Astrocyte of the spinal cord (primary cell): ENCODE data around the gene RASIP1.
A peak's percentile ranks its signal among the peaks of the same experiment; 100 is the strongest.
"Not testable (repeated sequence)": the region's sequence is repeated elsewhere in the genome, so short reads cannot be mapped to it uniquely, and the experiment has no call there.

Experiments used
- DNase-seq: peaks from one replicate; pipeline ENCODE4 v3.0.0; 2011; ENCODE audit warnings: low read depth, low spot score
- H3K4me3 ChIP-seq: 2 replicates; pipeline ENCODE4 v1.5.1; 2011; ENCODE audit warnings: low read depth, mild to moderate bottlenecking, low read length, moderate library complexity
- in situ Hi-C: cut with HindIII; loops from 2 replicates; pipeline ENCODE4 v1.10.0; 2017; ENCODE audit warnings: low sequenced_read_pairs
- TF ChIP-seq, protein P1 (sequence below): IDR thresholded peaks from 2 replicates; pipeline ENCODE4 v1.5.1; 2012; ENCODE audit warnings: low read depth, mild to moderate bottlenecking, low read length, inconsistent platforms

The RASIP1 gene

GRCh38 chr19:48680436-48681126, 59.8 kb downstream of the RASIP1 start:
- in situ Hi-C loops = no loop called here
- no peak for DNase-seq
- H3K4me3 ChIP-seq = no peak overlapping the region
- TF ChIP-seq, protein P1, sequence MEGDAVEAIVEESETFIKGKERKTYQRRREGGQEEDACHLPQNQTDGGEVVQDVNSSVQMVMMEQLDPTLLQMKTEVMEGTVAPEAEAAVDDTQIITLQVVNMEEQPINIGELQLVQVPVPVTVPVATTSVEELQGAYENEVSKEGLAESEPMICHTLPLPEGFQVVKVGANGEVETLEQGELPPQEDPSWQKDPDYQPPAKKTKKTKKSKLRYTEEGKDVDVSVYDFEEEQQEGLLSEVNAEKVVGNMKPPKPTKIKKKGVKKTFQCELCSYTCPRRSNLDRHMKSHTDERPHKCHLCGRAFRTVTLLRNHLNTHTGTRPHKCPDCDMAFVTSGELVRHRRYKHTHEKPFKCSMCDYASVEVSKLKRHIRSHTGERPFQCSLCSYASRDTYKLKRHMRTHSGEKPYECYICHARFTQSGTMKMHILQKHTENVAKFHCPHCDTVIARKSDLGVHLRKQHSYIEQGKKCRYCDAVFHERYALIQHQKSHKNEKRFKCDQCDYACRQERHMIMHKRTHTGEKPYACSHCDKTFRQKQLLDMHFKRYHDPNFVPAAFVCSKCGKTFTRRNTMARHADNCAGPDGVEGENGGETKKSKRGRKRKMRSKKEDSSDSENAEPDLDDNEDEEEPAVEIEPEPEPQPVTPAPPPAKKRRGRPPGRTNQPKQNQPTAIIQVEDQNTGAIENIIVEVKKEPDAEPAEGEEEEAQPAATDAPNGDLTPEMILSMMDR = no peak

DNA sequence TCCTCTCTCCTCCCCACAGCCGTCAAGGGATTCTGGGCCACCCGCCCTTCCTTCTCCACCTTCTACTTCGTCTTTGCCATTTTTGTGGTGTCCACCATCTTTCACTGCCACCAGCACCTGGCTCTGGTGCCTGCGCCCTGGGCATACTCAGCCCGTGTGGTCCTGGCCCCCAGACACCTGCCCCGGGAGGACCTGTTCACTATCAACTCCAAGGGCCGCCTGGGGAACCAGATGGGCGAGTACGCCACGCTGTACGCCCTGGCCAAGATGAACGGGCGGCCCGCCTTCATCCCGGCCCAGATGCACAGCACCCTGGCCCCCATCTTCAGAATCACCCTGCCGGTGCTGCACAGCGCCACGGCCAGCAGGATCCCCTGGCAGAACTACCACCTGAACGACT, 60.4 kb downstream of the RASIP1 start:
- in situ Hi-C loops, H3K4me3 ChIP-seq, DNase-seq: not testable (repeated sequence)

DNA sequence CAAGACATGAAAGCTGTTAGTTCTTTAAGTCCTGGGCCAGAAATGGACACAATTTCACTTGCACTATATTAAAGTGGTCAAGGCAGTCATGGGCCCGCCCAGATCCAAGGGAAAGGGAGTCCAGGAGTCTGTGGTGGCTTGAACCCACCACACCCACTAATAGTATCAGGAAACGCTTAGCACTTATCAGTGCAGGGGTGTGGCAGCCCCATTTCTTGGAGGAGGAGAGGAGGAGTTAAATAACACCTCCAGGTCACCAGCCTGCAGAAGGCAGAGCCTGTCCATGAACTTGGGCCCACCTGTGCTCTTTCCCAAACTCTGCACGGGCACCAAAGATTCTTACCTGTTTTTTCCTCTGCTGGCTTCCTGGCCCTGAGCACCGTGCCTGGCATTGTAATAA, 62.2 kb downstream of the RASIP1 start:
- DNase-seq = no peak
- TF ChIP-seq, protein P1 = no peak
- H3K4me3 ChIP-seq = no peak overlapping the region
- in situ Hi-C loops = no loop called here

DNA sequence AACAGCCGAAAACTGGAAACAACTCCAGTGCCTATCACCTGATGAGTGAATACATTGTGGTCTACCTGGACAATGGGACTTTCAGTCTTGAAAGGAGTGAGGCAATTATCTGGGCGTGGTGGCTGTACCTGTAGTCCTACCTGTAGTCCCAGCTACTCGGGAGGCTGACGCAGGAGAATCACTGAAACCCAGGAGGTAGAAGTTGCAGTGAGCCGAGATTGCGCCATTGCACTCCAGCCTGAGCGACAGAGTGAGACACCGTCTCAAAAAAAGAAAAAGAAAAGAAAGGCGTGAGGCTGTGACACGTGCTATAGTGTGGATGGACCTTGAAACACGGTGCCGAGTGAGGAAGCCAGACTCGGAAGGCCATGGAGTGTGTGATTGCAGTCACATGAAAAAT, 63.5 kb downstream of the RASIP1 start:
- no peak overlapping the region for H3K4me3 ChIP-seq
- DNase-seq = no peak
- TF ChIP-seq, protein P1 = no peak
- in situ Hi-C loops = no loop called here

DNA sequence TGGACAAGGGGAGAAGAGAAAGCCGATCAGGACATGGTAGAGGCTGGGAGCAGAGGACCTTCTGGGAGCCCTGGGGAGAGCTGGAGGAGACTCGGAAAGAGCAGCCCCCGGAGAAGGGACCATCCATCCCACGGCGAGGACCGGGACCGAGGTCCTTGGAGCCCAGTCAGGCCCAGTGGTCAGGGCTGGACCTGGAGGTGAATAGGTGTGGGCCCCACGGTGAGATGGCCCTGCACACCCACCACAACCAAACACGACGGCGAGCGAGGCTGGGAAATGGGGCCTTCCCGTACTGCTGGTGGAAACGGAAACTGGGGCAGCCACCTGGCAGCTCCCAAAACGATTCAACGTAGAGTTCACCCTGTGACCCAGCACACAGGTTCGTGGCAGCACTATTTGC, 63.9 kb downstream of the RASIP1 start:
- TF ChIP-seq, protein P1 = no peak
- in situ Hi-C loops = no loop called here
- DNase-seq = no peak
- no peak overlapping the region for H3K4me3 ChIP-seq

- TF ChIP-seq, protein P1 = peak; percentile 94
- H3K4me3 ChIP-seq = no peak overlapping the region
- in situ Hi-C loops = no loop called here
- DNase-seq = peak; percentile 76
These were observed 65.2 kb downstream of the RASIP1 start for GRCh38 chr19:48674921-48675824.

- no peak for DNase-seq
- in situ Hi-C loops = no loop called here
- no peak overlapping the region for H3K4me3 ChIP-seq
- TF ChIP-seq, protein P1 = no peak
These were observed 66.1 kb downstream of the RASIP1 start for GRCh38 chr19:48674216-48674809.
